Neural cell (in vitro differentiated cells): ENCODE results near the gene UNC5A. TPM values are rescaled to one million over a fixed set of nuclear protein-coding genes. Genes with fewer than 3 reads are reported as not detected.

Source experiments
- H2AFZ ChIP-seq: fragments of 200-600, 300-800 bp; sonication (generic), shearing (Covaris generic); 2 replicates; pipeline ENCODE4 v1.6.0; 2014; ENCODE audit warnings: low read depth, mild to moderate bottlenecking, antibody characterized with exemption, low read length, moderate library complexity
- H3F3A ChIP-seq: fragments of 200-600 bp; shearing (Covaris generic); 2 replicates; pipeline ENCODE4 v1.6.1; 2016; ENCODE audit warnings: mild to moderate bottlenecking, moderate library complexity, mixed read lengths, antibody characterized with exemption, low read length; ENCODE audit not compliant: insufficient read depth, poor library complexity, severe bottlenecking
- H3K27ac ChIP-seq: fragments of 200-600, 300-800 bp; sonication (generic), shearing (Covaris generic); 2 replicates; pipeline ENCODE4 v1.5.1; 2014; ENCODE audit warnings: mild to moderate bottlenecking, low read length, moderate library complexity
- H3K27me3 ChIP-seq: fragments of 300-800, 200-600 bp; sonication (generic), shearing (Covaris generic); 2 replicates; pipeline ENCODE4 v1.6.0; 2014; ENCODE audit warnings: mild to moderate bottlenecking, low read depth, low read length, moderate library complexity; ENCODE audit not compliant: insufficient read depth
- H3K36me3 ChIP-seq: fragments of 300-800, 200-600 bp; sonication (generic), shearing (Covaris generic); 2 replicates; pipeline ENCODE4 v1.5.1; 2014; ENCODE audit warnings: mild to moderate bottlenecking, antibody characterized with exemption, low read length, moderate library complexity; ENCODE audit not compliant: insufficient read depth
- H3K4me2 ChIP-seq: fragments of 300-800, 200-600 bp; sonication (generic), shearing (Covaris generic); 2 replicates; pipeline ENCODE4 v1.6.0; 2014; ENCODE audit warnings: mild to moderate bottlenecking, low read length
- H3K4me3 ChIP-seq: fragments of 300-800, 200-600 bp; sonication (generic), shearing (Covaris generic); 2 replicates; pipeline ENCODE4 v1.5.1; 2014; ENCODE audit warnings: mild to moderate bottlenecking, low read length, moderate library complexity
- H3K79me2 ChIP-seq: fragments of 200-600 bp; shearing (Covaris generic); replicated peaks from 2 replicates; pipeline ENCODE4 v1.6.0; 2014; ENCODE audit warnings: mild to moderate bottlenecking, low read length, moderate library complexity; ENCODE audit not compliant: insufficient read depth
- H3K9ac ChIP-seq: fragments of 300-800, 200-600 bp; sonication (generic), shearing (Covaris generic); 2 replicates; pipeline ENCODE4 v1.6.1; 2016; ENCODE audit warnings: mild to moderate bottlenecking, low read length, mixed read lengths
- H3K9me2 ChIP-seq: fragments of 200-600 bp; shearing (Covaris generic); 2 replicates; pipeline ENCODE4 v1.6.1; 2016; ENCODE audit warnings: mild to moderate bottlenecking, low read length, mixed read lengths; ENCODE audit not compliant: insufficient read depth
- H3K9me3 ChIP-seq: fragments of 200-600, 300-800 bp; sonication (generic), shearing (Covaris generic); 2 replicates; pipeline ENCODE4 v1.6.1; 2016; ENCODE audit warnings: mild to moderate bottlenecking, mixed run types, low read length, moderate library complexity, mixed read lengths
- H4K20me1 ChIP-seq: fragments of 200-600 bp; shearing (Covaris generic); 2 replicates; pipeline ENCODE4 v1.6.1; 2016; ENCODE audit warnings: mild to moderate bottlenecking, mixed run types; ENCODE audit not compliant: insufficient read depth
- EP300 ChIP-seq: fragments of 450-650 bp; conservative IDR thresholded peaks from 2 replicates; pipeline ENCODE4 v1.6.1; 2014; ENCODE audit warnings: antibody characterized with exemption, mild to moderate bottlenecking, moderate library complexity; ENCODE audit not compliant: poor library complexity, severe bottlenecking
- EZH2 ChIP-seq: fragments of 200-600, 300-800 bp; shearing (Covaris generic), sonication (generic); IDR thresholded peaks from 2 replicates; pipeline ENCODE4 v1.6.1; 2014; ENCODE audit warnings: antibody characterized with exemption, low read length, borderline replicate concordance, mild to moderate bottlenecking; ENCODE audit not compliant: insufficient read depth, poor library complexity, severe bottlenecking
- MXI1 ChIP-seq: fragments of 450-650 bp; conservative IDR thresholded peaks from 2 replicates; pipeline ENCODE4 v1.6.1; 2014; ENCODE audit warnings: antibody characterized with exemption, mild to moderate bottlenecking; ENCODE audit not compliant: poor library complexity, severe bottlenecking
- POLR2AphosphoS5 ChIP-seq: IDR thresholded peaks from 2 replicates; pipeline ENCODE4 v1.6.1; 2012
- RAD21 ChIP-seq: fragments of 450-650 bp; conservative IDR thresholded peaks from 2 replicates; pipeline ENCODE4 v1.6.1; 2014; ENCODE audit warnings: antibody characterized with exemption, mild to moderate bottlenecking, moderate library complexity
- SMC3 ChIP-seq: fragments of 450-650 bp; conservative IDR thresholded peaks from 2 replicates; pipeline ENCODE4 v1.6.1; 2014; ENCODE audit warnings: antibody characterized with exemption, mild to moderate bottlenecking, moderate library complexity; ENCODE audit not compliant: poor library complexity
- TAF1 ChIP-seq: IDR thresholded peaks from 2 replicates; pipeline ENCODE4 v1.6.1; 2012; ENCODE audit warnings: low read depth
- polyA plus RNA-seq: library from polyadenylated mRNA; depleted of rRNA; stranded (reverse); fragments of >200 nt; gene quantifications from 2 replicates; pipeline ENCODE4 v1.2.3, GENCODE V29; 2014
- TF ChIP-seq, protein P1 (sequence below): IDR thresholded peaks from 2 replicates; pipeline ENCODE4 v1.6.1; 2012; ENCODE audit warnings: borderline replicate concordance
- TF ChIP-seq, protein P2 (sequence below): fragments of 450-650 bp; IDR thresholded peaks from 2 replicates; pipeline ENCODE4 v1.5.1; 2014; ENCODE audit warnings: antibody characterized with exemption, mild to moderate bottlenecking, moderate library complexity; ENCODE audit not compliant: poor library complexity, severe bottlenecking

The UNC5A gene
- polyA plus RNA-seq, 1 donor from 2014 or later = 2.7 TPM

DNA sequence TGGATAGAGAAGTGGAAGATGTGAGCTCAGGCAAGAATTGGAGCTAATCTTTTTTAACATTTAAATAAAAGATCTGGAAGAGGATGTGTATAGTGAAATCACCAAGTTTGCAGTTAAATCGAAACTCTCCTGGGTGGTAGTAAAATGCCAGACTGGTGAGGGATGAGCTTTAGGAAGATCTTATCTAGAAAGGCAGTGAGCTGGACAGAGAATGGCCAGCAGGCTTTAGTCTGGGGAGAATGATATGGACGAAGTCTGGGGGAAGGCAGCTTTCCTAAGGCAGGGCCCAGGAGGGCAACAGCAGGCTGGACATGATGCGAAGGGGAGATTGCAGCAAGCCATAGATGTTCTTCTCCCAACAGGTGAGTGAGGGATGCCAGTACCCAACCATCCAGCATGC is 25.6 kb downstream of the UNC5A start:
- no peaks in the 10 kb centered on the region for H3K79me2 ChIP-seq
- no peaks in the 10 kb centered on the region for H3K36me3 ChIP-seq
- H3K9me2 ChIP-seq = no peaks in the 10 kb centered on the region
- no peak overlapping the region for H3K4me3 ChIP-seq
- no peak overlapping the region for H2AFZ ChIP-seq
- H3K27ac ChIP-seq = no peak overlapping the region
- TF ChIP-seq SMC3 (no peak), EP300 (no peak), EZH2 (no peak), MXI1 (no peak)
- TF ChIP-seq, protein P1, sequence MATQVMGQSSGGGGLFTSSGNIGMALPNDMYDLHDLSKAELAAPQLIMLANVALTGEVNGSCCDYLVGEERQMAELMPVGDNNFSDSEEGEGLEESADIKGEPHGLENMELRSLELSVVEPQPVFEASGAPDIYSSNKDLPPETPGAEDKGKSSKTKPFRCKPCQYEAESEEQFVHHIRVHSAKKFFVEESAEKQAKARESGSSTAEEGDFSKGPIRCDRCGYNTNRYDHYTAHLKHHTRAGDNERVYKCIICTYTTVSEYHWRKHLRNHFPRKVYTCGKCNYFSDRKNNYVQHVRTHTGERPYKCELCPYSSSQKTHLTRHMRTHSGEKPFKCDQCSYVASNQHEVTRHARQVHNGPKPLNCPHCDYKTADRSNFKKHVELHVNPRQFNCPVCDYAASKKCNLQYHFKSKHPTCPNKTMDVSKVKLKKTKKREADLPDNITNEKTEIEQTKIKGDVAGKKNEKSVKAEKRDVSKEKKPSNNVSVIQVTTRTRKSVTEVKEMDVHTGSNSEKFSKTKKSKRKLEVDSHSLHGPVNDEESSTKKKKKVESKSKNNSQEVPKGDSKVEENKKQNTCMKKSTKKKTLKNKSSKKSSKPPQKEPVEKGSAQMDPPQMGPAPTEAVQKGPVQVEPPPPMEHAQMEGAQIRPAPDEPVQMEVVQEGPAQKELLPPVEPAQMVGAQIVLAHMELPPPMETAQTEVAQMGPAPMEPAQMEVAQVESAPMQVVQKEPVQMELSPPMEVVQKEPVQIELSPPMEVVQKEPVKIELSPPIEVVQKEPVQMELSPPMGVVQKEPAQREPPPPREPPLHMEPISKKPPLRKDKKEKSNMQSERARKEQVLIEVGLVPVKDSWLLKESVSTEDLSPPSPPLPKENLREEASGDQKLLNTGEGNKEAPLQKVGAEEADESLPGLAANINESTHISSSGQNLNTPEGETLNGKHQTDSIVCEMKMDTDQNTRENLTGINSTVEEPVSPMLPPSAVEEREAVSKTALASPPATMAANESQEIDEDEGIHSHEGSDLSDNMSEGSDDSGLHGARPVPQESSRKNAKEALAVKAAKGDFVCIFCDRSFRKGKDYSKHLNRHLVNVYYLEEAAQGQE = no peak
- TF ChIP-seq, protein P2, sequence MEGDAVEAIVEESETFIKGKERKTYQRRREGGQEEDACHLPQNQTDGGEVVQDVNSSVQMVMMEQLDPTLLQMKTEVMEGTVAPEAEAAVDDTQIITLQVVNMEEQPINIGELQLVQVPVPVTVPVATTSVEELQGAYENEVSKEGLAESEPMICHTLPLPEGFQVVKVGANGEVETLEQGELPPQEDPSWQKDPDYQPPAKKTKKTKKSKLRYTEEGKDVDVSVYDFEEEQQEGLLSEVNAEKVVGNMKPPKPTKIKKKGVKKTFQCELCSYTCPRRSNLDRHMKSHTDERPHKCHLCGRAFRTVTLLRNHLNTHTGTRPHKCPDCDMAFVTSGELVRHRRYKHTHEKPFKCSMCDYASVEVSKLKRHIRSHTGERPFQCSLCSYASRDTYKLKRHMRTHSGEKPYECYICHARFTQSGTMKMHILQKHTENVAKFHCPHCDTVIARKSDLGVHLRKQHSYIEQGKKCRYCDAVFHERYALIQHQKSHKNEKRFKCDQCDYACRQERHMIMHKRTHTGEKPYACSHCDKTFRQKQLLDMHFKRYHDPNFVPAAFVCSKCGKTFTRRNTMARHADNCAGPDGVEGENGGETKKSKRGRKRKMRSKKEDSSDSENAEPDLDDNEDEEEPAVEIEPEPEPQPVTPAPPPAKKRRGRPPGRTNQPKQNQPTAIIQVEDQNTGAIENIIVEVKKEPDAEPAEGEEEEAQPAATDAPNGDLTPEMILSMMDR = no peak
- H3K9me3 ChIP-seq = no peaks in the 10 kb centered on the region
- no peak overlapping the region for H3K4me2 ChIP-seq
- no peaks in the 10 kb centered on the region for H4K20me1 ChIP-seq
- no peak overlapping the region for H3K9ac ChIP-seq
- H3K27me3 ChIP-seq = peaks cover 22% of the 10 kb centered on the region
- no peaks in the 10 kb centered on the region for H3F3A ChIP-seq

DNA sequence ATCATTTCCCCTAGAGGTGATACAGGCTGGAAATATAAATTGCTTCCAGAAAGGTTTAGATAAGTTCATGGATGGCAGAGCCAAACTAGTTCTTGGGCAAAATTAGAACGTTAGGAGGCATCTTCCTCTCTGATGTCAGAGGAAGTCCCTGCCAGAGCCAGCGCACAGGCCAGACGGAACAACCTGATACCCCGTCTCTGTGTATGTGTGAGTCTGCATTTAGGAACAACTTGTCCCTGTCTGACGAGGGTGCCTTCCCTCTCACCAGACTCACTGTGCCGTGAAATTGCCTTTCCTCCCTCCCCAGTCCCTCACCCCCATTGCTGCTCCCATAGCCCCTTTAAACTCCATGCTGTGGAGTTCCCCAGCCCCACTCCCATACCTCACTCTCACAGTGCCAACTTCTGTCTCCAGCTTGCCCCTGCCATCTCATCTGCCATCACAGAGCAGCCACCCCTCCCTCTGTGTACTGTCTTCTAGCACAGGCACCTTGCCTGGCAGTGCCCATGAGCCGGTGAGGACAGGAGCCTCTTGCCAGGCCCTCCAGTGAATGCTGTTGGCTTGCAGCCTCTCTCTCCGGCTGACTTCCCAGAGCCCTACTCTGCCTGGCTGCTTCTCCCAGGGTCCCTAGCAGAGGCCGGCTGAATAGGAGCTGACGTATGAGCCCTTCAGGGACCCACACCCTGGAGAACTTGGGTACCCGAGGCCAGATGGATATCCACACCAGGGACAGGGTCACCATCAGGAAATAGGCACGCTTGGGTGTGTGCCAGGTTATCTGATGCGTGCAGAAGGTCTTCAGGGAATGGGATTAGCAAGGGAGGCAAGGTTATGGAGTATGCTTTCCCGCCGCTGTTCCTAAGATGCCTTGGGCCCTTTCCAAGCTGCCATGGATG is 26.7 kb downstream of the UNC5A start:
- H3K4me2 ChIP-seq = no peak overlapping the region
- no peaks in the 10 kb centered on the region for H3K9me3 ChIP-seq
- no peak overlapping the region for H3K4me3 ChIP-seq
- peaks cover 22% of the 10 kb centered on the region for H3K27me3 ChIP-seq
- TF ChIP-seq MXI1 (no peak), TAF1 (no peak), POLR2AphosphoS5 (no peak), EP300 (no peak), EZH2 (no peak), SMC3 (no peak), RAD21 (no peak)
- TF ChIP-seq, protein P1 = no peak
- TF ChIP-seq, protein P2 = no peak
- H3K9ac ChIP-seq = no peak overlapping the region
- no peaks in the 10 kb centered on the region for H3K36me3 ChIP-seq
- no peaks in the 10 kb centered on the region for H4K20me1 ChIP-seq
- H3K79me2 ChIP-seq = no peaks in the 10 kb centered on the region
- H3K27ac ChIP-seq = no peak overlapping the region
- H3K9me2 ChIP-seq = no peaks in the 10 kb centered on the region
- H3F3A ChIP-seq = no peaks in the 10 kb centered on the region
- no peak overlapping the region for H2AFZ ChIP-seq
